ENCODE results near the gene IRAK2.

Gene IRAK2

GRCh38 chr3:10164546-10165393 is at the start of gene IRAK2:
Gene IRAK2, plus strand, starts transcription at chr3:10164919. Its CDS starts 36 bp downstream, at chr3:10164955.
- Histone ChIP-seq H3K79me2 (ENCODE audit: insufficient read depth, low read length) (no peaks in the 10 kb centered on the region), H2AFZ (ENCODE audit: low read depth, low read length) (no peak within 1 kb of the TSS), H3K9me3 (ENCODE audit: insufficient read depth, low read length, severe bottlenecking) (peaks cover 11% of the 10 kb centered on the region), H3K4me3 (ENCODE audit: low read depth in 1 of 2, low read length in 2 of 2) (no peak within 1 kb of the TSS), H3K4me2 (ENCODE audit: insufficient read depth, low read length) (no peak within 1 kb of the TSS), H3K27me3 (ENCODE audit: insufficient read depth, low read length, poor library complexity) (no peaks in the 10 kb centered on the region), H3K4me1 (ENCODE audit: insufficient read depth, low read length) (no peaks in the 10 kb centered on the region), H3K27ac (ENCODE audit: low read length) (no peak within 1 kb of the TSS), H3K9ac (ENCODE audit: low read depth, low read length) (no peak within 1 kb of the TSS), H4K20me1 (ENCODE audit: insufficient read depth, low read length) (no peaks in the 10 kb centered on the region), H3K36me3 (ENCODE audit: insufficient read depth, low read length) (no peaks in the 10 kb centered on the region)
- TF ChIP-seq CTCF (IDR thresholded peaks at IDR 0.05; ENCODE audit: borderline replicate concordance, extremely low read depth, low read length, poor library complexity, severe bottlenecking) (no peak), EZH2 (IDR thresholded peaks at IDR 0.05; ENCODE audit: borderline replicate concordance, low read depth, low read length, severe bottlenecking) (no peak)
- no peak for DNase-seq
- ATAC-seq (ENCODE audit: insufficient read depth, low read depth), result no peak

- peaks cover 49% of the 10 kb centered on the region for H3K79me2 ChIP-seq (ENCODE audit: insufficient read depth, low read length)
- peaks cover 33% of the 10 kb centered on the region for H3K4me1 ChIP-seq (ENCODE audit: insufficient read depth, low read length)
Observed at GRCh38 chr3:10115326-10116137, 49.2 kb upstream of the IRAK2 start, which contains the start of gene BRK1. Gene BRK1, plus strand, starts transcription at chr3:10115675. Its CDS starts 27 bp downstream, at chr3:10115702.

GRCh38 chr3:10116138-10116460 is 48.6 kb upstream of the IRAK2 start:
- no peaks in the 10 kb centered on the region for H3K27me3 ChIP-seq (ENCODE audit: insufficient read depth, low read length, poor library complexity)
- peaks cover 20% of the 10 kb centered on the region; the same call in 1 of the 2 replicates for H4K20me1 ChIP-seq (ENCODE audit: insufficient read depth, low read length)
- DNase-seq (no peak), ATAC-seq (ENCODE audit: insufficient read depth, low read depth) (no peak)
- H3K27ac ChIP-seq (ENCODE audit: low read length), result peak overlapping the region; percentile 80
- H3K4me1 ChIP-seq (ENCODE audit: insufficient read depth, low read length), result peaks cover 33% of the 10 kb centered on the region
- peaks cover 21% of the 10 kb centered on the region for H3K36me3 ChIP-seq (ENCODE audit: insufficient read depth, low read length)
- H3K4me2 ChIP-seq (ENCODE audit: insufficient read depth, low read length), result peak overlapping the region; percentile 80
- peaks cover 54% of the 10 kb centered on the region for H3K79me2 ChIP-seq (ENCODE audit: insufficient read depth, low read length)
- peak overlapping the region; percentile 86 for H2AFZ ChIP-seq (ENCODE audit: low read depth, low read length)
- no peaks in the 10 kb centered on the region for H3K9me3 ChIP-seq (ENCODE audit: insufficient read depth, low read length, severe bottlenecking)
- H3K9ac ChIP-seq (ENCODE audit: low read depth, low read length), result peak overlapping the region; percentile 66
- H3K4me3 ChIP-seq (ENCODE audit: low read depth in 1 of 2, low read length in 2 of 2), result peak overlapping the region; percentile 63 to 68
- TF ChIP-seq CTCF (IDR thresholded peaks at IDR 0.05; ENCODE audit: borderline replicate concordance, extremely low read depth, low read length, poor library complexity, severe bottlenecking) (no peak), EZH2 (IDR thresholded peaks at IDR 0.05; ENCODE audit: borderline replicate concordance, low read depth, low read length, severe bottlenecking) (no peak)

More at GRCh38 chr3:10115326-10116137, 49.2 kb upstream of the IRAK2 start, which contains the start of gene BRK1:
- Histone ChIP-seq H3K36me3 (ENCODE audit: insufficient read depth, low read length) (peaks cover 16% of the 10 kb centered on the region), H2AFZ (ENCODE audit: low read depth, low read length) (peak within 1 kb of the TSS; percentile 86), H3K9ac (ENCODE audit: low read depth, low read length) (peak within 1 kb of the TSS; percentile 66), H3K4me2 (ENCODE audit: insufficient read depth, low read length) (peak within 1 kb of the TSS; percentile 80), H4K20me1 (ENCODE audit: insufficient read depth, low read length) (peaks cover 16% of the 10 kb centered on the region; the same call in 1 of the 2 replicates), H3K27me3 (ENCODE audit: insufficient read depth, low read length, poor library complexity) (no peaks in the 10 kb centered on the region), H3K9me3 (ENCODE audit: insufficient read depth, low read length, severe bottlenecking) (no peaks in the 10 kb centered on the region), H3K4me3 (ENCODE audit: low read depth in 1 of 2, low read length in 2 of 2) (peak within 1 kb of the TSS; percentile 63 to 68), H3K27ac (ENCODE audit: low read length) (peak within 1 kb of the TSS; percentile 80)
- no peak for TF ChIP-seq EZH2 (IDR thresholded peaks at IDR 0.05; ENCODE audit: borderline replicate concordance, low read depth, low read length, severe bottlenecking)
- TF ChIP-seq CTCF (IDR thresholded peaks at IDR 0.05; ENCODE audit: borderline replicate concordance, extremely low read depth, low read length, poor library complexity, severe bottlenecking), result no peak
- DNase-seq (peak; percentile 94), ATAC-seq (ENCODE audit: insufficient read depth, low read depth) (peak; percentile 98)

Data from DND-41 (cell line).